HG03442 (cell line): ENCODE results near the gene PTPN20.
A peak's percentile ranks its signal among the peaks of the same experiment; 100 is the strongest.
"Not testable (repeated sequence)": the region's sequence is repeated elsewhere in the genome, so short reads cannot be mapped to it uniquely, and the experiment has no call there.

ENCODE experiments used
- ATAC-seq: cut with Tn5 transposase; IDR thresholded peaks from one replicate; pipeline ENCODE4 v1.9.1; 2021; ENCODE audit warnings: mild to moderate bottlenecking, moderate library complexity; ENCODE audit not compliant: unreplicated experiment

Gene PTPN20

DNA sequence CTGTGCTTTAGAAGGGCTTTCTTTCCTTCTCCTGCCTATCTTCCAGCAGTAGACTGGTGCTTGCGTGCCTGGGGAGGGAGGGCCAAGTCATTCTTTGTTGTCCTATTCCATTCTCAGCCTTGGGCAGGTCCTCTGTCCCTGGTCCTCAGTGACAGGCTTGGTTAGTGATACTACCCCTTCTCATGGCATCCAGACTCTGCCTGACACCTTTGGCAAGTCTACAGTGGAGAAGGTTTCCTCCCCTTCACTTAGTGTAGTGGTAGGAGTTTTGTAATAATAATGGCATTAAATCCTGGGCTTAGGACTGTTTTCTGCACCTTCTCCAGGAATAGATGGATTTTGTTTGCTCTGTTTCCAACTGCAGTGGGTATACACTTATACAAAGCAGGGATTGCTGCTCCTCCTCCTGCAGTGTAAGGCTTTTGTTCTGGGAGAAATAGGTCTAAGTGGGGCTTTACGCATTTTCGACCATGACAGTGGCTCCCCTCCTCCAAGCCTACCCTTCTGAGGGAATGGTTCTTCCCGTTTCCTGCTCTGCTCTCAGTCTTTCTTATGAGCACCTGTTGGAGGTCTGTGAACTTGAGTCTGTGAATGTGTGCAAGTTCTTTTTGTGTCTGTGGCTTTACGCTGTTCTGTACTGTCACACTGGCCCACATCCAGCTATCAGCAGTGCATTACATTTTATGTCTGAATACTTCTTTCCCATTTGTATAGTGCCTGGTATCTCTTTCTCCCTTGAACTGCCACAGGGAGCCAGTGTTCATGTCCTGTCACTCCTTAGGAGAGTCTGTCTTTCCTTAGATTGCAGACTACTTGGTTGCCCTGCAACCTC lies 37.7 kb downstream of the PTPN20 start:
- not testable (repeated sequence) for ATAC-seq

DNA sequence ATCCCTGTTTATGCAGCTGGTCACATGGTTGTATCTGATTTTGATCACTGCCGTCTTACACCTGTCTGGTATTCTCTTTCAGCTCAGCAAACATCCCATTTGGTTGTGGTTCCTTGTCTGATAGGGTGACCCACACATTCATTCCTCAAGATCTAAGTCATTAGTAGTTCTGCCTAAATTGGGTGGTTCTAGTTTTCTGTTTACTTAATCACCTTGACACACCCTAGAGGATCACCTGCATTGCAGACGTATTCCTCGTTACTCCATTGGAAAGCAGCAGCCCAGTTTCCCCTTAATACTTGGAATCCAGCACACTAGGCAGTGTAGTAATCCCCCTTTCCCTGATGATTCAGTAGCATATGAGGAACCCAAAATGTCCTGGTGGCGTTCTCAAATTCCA lies 41.3 kb downstream of the PTPN20 start:
- ATAC-seq = not testable (repeated sequence)

DNA sequence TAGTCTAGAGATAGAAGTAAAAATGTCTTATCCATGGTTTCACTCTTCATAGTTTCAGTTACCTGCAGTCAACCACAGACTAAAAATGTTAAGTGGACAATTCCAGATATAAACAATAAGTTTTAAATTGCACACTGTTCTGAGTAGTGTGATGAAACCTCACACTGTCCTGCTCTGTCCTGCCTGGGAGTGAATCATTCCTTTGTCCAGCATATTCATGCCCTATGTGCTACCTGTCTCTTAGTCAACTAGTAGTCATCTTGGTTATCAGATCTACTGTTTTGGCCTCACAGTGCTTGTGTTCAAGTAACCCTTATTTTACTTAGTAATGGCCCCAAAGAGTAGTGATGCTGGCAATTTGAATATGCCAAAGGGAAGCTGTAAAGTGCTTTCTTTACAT lies 49.5 kb downstream of the PTPN20 start:
- ATAC-seq = not testable (repeated sequence)

DNA sequence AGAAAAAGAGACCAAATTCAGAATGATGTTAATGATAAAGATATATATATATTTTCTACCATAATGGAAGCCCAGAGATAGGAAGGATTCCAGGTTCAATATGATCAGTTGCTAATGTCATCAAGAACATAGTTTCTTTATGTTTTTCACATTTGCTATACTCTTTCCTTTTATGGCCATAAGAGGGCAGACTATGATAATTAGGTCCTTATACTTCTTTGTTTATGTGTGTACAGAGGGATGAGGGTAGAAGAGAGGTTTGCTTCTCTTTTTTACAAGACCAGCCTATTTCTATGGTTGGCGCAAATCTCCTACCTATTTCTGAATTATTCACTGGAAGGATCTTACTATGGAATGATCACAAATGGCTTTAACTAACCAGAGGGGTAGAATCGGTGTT lies 52.1 kb downstream of the PTPN20 start:
- not testable (repeated sequence) for ATAC-seq

DNA sequence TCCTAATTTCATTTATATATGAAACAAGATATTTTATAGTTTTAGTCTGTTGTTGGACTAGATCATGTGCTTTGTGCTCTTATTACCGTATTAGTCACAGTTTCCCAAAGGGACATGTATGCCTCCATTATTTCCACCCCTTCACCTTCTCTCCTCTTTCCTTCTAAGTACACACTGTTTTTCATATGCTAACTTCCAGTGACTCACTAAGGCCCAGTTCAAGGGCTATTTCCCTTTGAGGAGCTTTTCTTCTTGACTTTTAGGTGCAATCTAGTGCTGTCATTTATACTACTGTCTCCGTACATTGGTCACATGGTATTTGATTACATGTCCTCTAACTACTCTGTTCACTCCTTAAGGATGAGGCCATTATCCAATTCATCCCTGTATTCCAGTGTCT lies 55.8 kb downstream of the PTPN20 start:
- not testable (repeated sequence) for ATAC-seq

DNA sequence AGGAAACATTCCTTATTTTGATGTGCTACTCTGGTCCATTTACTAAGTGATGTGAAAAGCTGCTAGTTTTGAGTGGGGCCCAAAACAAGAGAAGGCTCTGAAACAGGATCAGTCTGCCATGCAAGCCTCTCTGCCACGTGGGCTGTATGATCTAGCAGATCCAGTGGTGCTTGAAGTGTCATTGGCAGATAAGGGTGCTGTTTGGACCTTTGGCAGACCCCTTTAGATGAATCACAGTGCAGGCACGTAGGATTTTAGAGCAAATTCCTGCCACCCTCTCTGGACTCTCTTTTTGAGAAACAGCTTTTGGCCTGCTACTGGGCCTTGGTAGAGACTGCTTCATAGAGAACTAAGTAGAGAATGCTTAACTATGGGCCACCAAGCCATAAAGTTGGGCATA lies 69.0 kb downstream of the PTPN20 start:
- ATAC-seq = not testable (repeated sequence)

DNA sequence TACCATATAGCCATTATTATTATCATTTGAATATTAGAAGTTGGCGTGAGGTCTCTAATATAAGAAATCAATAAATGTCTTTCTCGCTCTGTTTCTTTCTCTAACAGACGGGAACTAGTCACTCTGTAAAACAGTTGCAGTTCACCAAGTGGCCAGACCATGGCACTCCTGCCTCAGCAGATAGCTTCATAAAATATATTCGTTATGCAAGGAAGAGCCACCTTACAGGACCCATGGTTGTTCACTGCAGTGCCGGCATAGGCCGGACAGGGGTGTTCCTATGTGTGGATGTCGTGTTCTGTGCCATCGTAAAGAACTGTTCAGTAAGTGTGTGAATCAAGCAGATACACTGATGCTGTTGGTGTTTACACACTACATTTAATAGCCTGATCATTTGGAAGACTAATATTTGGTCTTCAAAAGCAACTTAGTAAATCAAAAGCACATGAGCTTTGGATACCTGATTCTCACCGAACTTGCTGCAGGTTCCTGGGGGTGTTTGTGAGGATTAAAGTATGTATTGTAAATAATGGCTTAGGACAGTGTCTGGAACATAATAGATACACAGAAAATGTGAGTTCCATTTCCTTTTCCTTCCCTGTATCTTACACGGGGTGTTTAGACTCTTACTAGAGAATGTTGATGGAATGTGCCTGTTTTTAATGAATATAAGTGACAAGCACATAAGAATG lies 76.2 kb downstream of the PTPN20 start:
- peak; percentile 93 for ATAC-seq

DNA sequence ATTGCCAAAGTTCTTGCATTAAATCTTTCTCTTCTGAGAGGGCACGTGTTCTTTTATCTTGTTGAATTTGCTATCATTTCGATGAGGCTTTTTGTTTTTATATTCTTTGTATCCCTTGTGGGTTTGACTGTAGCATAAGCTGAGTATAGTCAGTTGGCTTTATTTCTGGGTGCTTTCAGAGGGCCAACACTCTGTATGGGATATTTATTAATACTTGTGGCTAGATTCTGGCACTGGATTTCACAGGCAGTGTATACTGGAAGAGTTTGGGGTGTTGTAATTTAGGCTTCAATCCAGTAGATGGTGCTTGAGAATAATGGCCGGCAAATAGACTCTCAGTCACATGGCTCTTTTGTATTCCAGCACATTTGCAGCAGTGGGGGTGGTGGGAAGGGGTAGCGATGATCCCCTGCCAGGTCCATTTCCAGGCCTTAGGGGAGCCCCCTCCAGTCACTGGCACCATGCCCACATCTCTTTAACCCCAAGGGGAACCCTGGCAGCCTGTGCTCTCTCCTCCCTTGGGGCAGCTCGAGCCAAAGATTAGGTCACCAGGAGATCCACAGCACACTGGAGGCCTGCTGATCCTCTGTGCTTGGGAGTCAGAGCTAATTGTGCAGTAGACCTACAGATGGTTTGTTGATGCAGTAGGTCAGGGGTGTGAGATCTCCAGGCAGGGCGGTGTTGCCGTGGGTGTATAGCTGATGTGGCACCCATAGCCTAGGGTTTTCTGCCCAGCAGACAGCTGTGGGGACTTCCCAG lies 81.8 kb downstream of the PTPN20 start:
- no peak for ATAC-seq

DNA sequence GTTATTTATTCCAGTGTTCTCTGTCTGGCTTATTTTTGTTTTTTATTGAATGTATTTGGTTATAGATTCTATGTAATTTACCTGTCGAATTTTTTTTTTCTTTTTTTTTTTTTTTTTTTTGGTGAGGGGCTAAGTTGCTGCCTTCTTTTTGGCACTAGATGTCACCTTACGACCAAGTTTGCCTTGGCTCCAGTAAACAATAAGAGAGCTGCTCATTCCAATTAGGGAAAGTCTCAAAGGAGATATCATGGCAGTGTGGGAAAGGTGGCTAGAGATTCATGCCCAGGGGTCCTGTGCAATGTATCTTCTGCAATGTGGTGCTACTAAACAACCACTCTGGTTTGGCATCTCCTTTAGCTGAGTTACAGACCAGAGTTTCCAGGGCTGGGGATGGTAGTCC lies 84.0 kb downstream of the PTPN20 start:
- no peak for ATAC-seq

DNA sequence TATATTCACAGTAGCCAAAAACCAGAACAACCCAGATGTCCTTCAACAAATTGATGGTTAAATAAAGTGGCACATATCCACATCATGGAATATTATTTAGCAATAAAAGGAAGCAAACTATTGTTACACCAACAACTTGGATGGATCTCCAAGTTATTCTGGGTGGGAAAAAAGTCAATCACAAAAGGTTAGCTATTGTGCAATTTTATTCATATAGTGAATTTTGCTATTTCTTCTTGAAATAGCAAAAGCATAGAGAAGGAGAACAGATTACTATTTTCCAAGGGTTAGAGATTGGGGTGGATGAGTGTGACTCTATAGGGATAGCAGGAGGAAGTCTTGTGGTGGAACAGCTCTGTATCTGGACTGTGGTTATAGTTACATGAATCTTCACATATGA lies 87.0 kb downstream of the PTPN20 start:
- no peak for ATAC-seq

DNA sequence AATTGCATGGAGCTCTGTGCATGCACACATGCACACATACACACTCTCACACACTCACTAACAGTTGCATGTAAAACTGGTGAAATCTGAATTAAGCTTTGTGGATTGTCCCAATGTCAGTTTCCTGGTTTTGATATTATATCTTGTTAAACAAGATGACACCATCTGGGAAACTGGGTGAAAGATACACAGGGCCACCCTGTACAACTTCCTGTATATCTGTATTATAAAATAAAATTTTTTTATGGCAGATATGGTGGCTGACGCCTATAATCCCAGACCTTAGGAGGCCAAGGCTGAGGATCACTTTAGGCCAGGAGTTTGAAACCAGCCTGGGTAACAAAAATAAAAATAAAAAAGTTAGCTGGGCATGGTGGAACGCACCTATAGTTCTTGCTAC lies 87.4 kb downstream of the PTPN20 start:
- no peak for ATAC-seq

DNA sequence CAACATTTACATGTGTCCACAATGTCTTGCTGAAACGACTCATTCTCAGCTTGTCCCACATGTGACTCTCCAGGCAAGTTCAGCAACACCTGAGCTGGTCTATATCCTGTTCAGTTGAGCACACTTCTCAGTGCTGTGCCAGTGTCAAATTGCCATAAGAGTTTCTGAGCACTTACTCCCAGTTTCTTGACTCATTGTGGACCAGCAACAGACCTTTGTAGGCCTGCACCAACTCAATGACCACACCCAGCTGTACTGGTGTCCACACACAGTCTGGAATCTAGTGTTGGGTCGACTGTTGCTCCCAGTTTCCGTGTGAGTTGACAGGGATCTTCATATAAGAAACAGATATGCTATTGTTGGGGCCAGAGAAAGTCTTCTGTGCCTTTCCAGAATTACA lies 88.0 kb downstream of the PTPN20 start:
- no peak for ATAC-seq

DNA sequence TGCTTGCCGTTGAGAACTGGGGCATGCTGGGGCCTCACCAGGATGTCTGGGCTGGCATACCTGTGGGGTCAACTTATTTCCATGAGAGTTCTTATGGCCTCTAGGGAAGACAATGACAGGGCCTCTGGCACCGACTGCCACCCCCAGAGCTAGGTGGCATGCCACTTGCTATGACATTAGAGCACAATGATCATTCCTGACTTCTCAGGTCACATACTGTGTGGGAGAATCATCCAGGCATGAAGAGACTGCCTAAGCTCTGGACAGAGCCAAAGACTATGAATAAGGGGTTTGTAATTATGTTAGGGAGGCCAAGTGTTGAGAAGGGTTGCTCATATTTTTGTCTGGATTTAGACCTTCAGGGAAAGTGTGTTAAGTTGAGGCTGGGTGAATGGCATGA lies 97.5 kb downstream of the PTPN20 start:
- ATAC-seq = no peak

DNA sequence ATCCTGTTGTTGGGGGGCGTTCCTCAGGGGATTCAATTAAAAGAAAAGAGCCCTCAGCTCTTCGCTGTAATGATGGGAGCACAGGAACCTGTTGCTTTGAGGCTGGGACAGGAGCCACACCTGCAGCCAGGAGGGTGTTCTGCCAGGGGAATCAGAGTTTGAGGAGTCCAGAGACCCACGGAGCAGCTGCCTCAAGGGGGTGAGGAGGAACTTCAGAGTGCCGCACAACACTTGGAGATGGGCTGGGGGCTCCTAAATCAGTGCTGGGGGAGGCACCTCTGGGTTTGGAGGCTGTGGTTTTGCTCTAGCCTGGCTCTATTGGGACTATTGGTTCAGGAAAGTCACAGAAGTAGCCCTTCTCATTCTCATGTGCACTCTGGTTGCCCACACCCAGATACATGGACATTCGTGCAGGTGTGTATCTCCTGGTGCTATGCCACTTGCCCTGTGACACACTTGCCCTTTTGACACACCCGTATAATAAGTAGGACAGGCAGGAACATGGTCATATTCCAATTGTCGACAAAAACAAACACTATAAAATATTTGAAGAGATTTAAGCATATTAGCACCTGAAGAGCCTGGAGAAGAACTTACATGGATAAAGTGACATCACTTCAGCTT lies 98.1 kb downstream of the PTPN20 start:
- no peak for ATAC-seq

DNA sequence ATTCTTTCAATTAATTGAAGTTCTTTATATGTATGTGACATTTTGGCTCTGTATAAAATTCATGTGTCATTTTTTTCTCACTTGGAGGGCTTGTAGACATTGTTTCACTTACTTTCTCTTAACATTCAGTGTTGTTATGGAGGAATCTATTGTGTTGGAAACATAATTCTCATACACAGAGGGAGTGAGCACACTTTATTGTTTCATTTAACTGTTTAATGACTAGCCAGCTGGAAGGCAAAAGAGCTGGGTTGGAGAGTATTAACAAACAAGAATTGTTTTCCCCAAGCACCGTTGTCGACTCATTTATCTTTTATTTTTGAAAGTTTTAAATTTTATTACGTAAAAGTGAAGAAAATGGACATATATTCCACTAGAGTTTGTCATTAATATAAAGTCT lies 98.8 kb downstream of the PTPN20 start:
- no peak for ATAC-seq

DNA sequence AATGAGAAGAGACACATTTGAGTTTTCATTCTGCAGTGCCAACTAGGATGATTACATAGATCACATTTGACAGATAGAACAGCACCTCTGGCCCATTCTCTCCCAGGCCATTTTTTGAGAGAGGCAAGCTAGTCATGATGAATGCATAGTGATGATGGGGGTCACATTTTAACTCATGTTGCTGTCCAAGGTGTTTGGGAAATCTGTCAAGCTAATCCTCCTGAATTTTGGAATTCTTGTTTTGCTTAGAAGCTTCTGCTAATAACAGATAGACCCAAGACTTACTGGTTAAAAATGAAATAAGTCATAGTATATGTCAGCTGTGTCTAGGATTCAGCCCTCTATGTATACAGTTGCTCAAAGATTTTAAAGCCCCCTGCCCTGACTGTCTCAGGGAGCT lies 101.0 kb downstream of the PTPN20 start:
- ATAC-seq = no peak

DNA sequence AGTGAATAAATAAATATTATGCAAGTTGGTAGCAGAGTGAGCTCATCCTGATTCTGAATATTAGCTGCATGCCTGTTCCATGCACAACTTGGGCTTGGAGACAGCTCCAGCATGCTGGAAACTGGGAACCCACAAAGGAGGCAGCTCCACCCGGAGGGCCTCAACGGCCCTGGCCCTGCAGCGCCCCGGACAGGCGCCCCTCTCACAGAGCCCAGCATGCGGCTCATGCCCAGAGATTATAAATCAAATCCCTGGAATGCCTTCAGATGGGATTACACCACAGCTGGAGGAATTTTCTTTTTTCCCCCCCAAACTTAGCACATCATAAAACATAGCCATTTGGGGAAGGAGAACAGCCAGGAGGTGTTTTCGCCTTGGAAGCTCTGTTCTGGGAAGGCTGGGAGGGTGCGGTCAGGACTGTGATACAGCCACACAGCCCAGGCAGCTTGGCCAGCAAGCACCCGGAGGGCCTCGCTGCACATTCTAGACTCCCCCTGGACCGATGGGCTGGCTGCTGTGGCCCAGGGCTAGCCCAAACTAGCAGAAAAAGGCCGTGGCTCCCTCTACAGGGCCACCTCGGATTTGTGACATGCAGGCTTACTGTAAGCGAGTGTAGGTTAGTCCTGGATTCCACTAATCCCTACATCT lies 102.4 kb downstream of the PTPN20 start:
- no peak for ATAC-seq

DNA sequence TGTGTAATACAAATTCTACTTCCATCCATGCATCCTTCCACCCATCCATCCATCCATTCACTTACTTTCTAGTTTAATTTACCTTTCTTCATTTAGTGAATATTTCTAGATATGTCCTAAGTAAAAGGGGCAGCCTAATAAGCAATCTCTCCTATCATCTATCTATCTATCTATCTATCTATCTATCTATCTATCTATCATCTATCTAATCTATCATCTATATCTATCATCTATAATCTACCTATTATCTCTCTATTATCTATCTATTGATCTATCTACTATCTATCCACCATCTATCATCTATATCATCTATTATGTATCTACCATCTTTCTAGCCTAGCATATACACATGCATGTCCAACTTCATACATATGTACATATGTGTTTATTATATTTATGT lies 104.2 kb downstream of the PTPN20 start:
- ATAC-seq = no peak

DNA sequence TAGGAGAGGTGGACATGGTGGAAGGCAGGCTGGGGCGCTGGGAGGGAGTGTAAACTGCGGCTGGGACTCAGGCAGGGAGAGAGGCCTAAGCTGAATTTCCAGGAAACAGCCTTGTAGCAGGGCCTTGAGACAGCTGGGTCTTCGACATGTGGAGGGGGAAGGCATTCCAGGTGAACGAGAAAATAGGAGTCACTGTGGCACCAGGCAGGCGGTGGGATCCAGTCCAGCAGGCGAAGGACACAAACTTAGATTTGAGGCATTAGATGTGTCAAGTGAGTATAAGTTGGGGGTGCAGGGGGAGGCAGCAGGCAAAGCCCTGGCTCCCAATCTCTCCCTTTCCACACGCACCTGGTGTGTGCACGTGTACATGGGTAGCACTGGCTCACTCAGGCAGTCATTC lies 105.3 kb downstream of the PTPN20 start:
- ATAC-seq = no peak

DNA sequence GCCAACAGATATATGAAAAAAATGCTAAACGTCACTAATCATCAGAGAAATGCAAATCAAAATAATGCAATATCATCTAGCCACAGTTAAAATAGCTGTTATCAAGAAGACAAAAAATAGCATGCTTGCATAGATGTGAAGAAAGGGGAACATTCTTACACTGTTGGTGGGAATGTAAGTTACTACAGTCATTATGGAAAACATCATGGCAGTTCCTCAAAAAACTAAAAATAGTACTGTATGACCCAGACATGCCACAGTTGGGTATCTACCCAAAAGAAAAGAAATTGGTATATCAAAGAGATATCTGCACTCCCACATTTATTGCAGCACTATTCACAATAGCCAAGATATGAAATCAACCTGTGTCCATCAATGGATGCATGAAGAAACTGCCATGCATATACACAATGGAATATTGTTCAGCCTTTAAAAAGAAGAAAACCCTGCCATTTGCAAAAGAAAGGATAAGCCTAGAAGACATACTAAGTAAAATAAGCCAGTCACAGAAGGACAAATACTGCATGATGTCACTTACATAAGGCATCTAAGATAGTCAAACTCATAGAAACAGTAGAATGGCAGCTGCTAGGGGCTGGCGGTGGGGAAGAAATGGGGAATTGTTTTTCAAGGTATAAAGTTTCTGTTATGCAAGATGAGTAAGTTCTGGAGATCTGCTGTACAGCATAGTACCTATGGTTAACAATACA lies 107.0 kb downstream of the PTPN20 start:
- no peak for ATAC-seq
